Measurements from ENCODE around the gene HOXA13.
A peak's percentile ranks its signal among the peaks of the same experiment; 100 is the strongest.

The HOXA13 gene

GRCh38 chr7:27191833-27192545 is 7.9 kb downstream of the HOXA13 start:
- peak; percentile 55 for DNase-seq

- DNase-seq: peak; percentile 22
Measured at GRCh38 chr7:27191161-27191731, 8.6 kb downstream of the HOXA13 start.

GRCh38 chr7:27189997-27190748 is 9.7 kb downstream of the HOXA13 start:
- DNase-seq: peak; percentile 24

- peak; percentile 41 for DNase-seq
Measured at GRCh38 chr7:27189295-27189996, 10.4 kb downstream of the HOXA13 start.

GRCh38 chr7:27188386-27189294 is 11.3 kb downstream of the HOXA13 start:
- peak; percentile 54 for DNase-seq

GRCh38 chr7:27187475-27188385 is 12.2 kb downstream of the HOXA13 start:
- DNase-seq: peak; percentile 45

- DNase-seq: no peak
Measured at GRCh38 chr7:27186668-27187474, 13.0 kb downstream of the HOXA13 start.

- peak; percentile 32 for DNase-seq
Measured at GRCh38 chr7:27185854-27186667, 13.8 kb downstream of the HOXA13 start.

GRCh38 chr7:27185013-27185853 is 14.7 kb downstream of the HOXA13 start, which contains the start of gene HOXA11:
HOXA11 (minus strand) TSS chr7:27185232; CDS start chr7:27185144, 88 bp downstream.
- DNase-seq: peak; percentile 82

- DNase-seq: peak; percentile 67
Measured at GRCh38 chr7:27184337-27185012, 15.4 kb downstream of the HOXA13 start.

- peak; percentile 64 for DNase-seq
Measured at GRCh38 chr7:27183682-27184336, 16.1 kb downstream of the HOXA13 start.

GRCh38 chr7:27182861-27183681 is 16.8 kb downstream of the HOXA13 start:
- peak; percentile 65 for DNase-seq

GRCh38 chr7:27182285-27182841 is 17.5 kb downstream of the HOXA13 start:
- DNase-seq: peak; percentile 47

- peak; percentile 37 for DNase-seq
Measured at GRCh38 chr7:27181795-27182275, 18.1 kb downstream of the HOXA13 start.
